C4-2B (cell line): ENCODE results near the gene ORM1.

Experiments
- CTCF ChIP-seq: fragments of 450-650 bp; conservative IDR thresholded peaks from 2 replicates; pipeline ENCODE4 v1.5.1; 2017; ENCODE audit warnings: mild to moderate bottlenecking
- ZFX ChIP-seq: fragments of 450-650 bp; IDR thresholded peaks from 2 replicates; pipeline ENCODE4 v1.6.1; 2017

- TF ChIP-seq CTCF = no peak
- TF ChIP-seq ZFX = no peak
These were observed 34.5 kb upstream of the ORM1 start for GRCh38 chr9:114288193-114289091.
